GM12873 (cell line): ENCODE data around the gene PIP4K2A.

Experiments used
- CTCF ChIP-seq: IDR thresholded peaks from 2 replicates; pipeline ENCODE4 v1.5.1; 2012; ENCODE audit warnings: low read depth, mild to moderate bottlenecking, moderate library complexity, low read length, control low read depth; ENCODE audit not compliant: insufficient read depth; ENCODE audit errors: missing control alignments

Gene PIP4K2A

GRCh38 chr10:22629126-22629525, 85.3 kb downstream of the PIP4K2A start:
- TF ChIP-seq CTCF: no peak

- TF ChIP-seq CTCF: no peak
Observed at GRCh38 chr10:22628309-22628708, 86.1 kb downstream of the PIP4K2A start.

- TF ChIP-seq CTCF: no peak
Observed at GRCh38 chr10:22626784-22627183, 87.6 kb downstream of the PIP4K2A start.

GRCh38 chr10:22625516-22626290, 88.7 kb downstream of the PIP4K2A start:
- TF ChIP-seq CTCF: no peak

- TF ChIP-seq CTCF: no peak
Observed at GRCh38 chr10:22624287-22624738, 90.1 kb downstream of the PIP4K2A start.

- TF ChIP-seq CTCF: no peak
Observed at GRCh38 chr10:22623633-22624253, 90.6 kb downstream of the PIP4K2A start.

GRCh38 chr10:22622242-22622806, 92.1 kb downstream of the PIP4K2A start:
- no peak for TF ChIP-seq CTCF
